GM18519 (cell line): ENCODE data around the gene RGP1.

ENCODE experiments used
- ATAC-seq: cut with Tn5 transposase; IDR thresholded peaks from one replicate; pipeline ENCODE4 v1.9.1; 2021; ENCODE audit warnings: mild to moderate bottlenecking, moderate library complexity; ENCODE audit not compliant: unreplicated experiment, low FRiP score

RGP1 gene, protein sequence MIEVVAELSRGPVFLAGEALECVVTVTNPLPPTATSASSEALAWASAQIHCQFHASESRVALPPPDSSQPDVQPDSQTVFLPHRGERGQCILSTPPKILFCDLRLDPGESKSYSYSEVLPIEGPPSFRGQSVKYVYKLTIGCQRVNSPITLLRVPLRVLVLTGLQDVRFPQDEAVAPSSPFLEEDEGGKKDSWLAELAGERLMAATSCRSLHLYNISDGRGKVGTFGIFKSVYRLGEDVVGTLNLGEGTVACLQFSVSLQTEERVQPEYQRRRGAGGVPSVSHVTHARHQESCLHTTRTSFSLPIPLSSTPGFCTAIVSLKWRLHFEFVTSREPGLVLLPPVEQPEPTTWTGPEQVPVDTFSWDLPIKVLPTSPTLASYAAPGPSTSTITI

DNA sequence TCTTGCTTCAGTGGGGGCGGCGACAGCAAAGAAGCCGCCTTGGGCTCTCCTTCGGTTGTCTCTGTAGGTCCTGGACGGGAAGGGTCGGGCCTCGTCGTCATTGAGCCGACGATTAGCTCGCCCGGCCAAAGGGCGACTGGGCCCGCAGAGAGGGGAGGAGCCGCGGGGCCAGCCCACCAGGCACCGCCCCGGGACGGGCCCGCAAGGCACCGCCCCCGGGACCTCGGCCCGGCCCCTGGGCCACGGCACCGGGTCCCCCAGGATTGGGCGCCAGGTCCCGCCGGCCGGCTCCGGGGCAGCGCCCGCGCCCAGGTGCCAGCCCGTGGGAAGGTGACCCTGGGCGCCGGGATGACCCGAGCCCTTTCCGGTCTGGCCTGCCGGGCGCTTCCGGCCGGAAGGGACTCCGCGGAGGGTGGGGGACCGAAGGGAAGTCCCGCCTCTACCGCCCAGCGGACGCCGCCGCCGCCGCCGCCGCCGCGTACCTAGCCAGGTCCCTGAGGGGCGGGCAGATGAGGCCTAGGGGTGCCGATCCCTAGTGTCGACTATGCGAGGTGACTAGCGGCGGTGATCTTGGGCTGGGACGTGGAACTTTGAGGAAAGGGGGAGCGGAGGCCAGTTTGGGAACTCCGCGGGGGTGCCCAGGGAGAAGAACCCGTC is at the start of gene RGP1, which contains the start of gene GBA2:
TSS of gene RGP1 (plus strand) at position 430 of the 657 bp plus-strand sequence. CDS start 469 bp downstream, outside the sequence.
TSS of gene GBA2 (minus strand) at position 371 of the 657 bp plus-strand sequence. CDS start 524 bp downstream, outside the sequence.
- peak; percentile 48 for ATAC-seq

DNA sequence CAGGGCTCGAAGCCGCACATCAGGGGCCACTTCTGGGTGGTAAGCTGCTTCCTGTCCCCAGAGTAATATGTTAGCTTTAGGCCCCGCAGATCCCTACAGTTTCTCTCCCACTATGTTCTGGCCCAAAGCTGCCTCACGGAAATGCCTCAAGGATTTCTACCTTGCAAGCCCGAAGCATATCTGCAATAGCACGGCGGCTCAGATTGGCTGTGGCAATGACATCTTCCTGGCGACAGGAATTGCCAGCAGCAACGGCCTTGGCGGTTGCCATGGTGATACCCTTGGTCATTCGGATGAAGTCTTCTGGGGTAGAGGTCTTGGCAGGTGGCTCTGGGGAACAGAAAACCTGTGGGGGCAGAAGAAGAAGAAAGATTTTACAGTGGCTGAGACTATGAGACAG is 49.1 kb upstream of the RGP1 start:
- no peak for ATAC-seq

DNA sequence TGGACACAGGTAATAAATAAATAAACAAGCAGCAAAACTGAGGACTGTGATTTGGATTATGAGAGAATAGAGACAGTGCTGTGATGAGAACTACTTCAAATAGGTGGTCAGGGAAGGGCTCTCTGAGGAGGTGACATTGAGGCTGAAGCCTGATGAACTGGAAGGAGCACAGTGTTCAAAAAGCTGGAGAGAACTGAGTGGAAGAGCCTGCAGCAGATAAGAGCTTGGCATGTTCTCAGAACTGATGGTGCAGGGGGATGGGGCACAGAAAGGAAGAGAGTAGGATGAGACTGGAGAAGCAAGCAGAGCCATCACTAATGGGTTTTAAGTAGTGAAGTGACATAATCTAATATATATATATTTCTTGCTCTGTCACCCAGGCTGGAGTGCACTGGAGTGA is 48.1 kb upstream of the RGP1 start:
- no peak for ATAC-seq

DNA sequence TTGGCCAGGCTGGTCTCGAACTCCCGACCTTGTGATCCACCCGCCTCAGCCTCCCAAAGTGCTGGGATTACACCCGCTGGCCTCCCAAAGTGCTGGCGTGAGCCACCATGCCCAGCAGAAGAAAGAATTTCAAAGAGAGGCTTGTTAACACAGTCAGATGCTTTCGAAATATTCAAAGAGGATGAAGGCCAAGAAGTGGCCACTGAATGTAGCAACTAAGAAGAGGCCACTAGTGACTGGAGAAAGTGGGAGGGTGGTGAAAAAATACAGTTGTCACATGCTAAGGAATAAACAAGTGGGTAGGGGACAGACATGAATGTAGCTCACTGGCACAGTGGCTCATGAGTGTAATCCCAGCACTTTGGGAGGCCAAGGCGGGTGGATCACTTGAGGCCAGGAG is 46.4 kb upstream of the RGP1 start:
- ATAC-seq, result no peak

DNA sequence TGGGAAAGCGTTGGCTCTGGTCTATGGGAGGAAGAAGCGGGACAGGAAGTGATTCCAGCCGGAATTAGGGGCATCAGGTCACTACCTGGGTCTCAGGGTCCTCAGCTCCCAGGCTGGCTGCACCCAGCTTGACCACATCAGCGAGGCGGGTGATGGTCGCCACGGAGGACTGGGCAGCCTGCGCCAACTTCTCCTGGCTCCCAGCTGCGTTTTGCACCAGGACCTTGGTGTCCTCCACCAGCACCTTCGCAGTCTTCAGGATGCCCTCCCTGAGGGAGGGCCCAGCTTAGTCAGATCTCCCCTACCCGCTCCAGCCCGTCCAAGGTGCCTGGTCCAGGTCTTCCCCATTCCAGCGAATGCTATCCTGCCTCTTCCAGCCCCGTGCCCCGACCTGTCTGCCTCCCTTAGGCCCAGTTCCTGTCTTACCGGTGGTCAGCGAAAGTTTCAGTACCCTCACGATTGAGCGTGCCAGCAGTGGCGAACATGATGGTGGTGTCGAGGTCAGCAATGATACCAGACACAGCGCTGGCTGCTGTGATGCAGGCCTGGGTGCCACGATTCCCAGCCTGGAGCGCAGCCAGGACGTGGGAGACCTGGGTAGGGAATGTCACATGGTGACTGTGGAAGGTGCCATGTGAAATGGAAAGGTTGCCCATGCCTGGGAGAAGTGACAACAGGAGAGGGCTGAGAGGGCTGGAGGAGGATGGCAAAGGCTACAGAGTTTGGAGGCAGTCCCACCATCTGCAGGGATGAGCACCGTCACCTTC is 45.0 kb upstream of the RGP1 start:
- no peak for ATAC-seq

DNA sequence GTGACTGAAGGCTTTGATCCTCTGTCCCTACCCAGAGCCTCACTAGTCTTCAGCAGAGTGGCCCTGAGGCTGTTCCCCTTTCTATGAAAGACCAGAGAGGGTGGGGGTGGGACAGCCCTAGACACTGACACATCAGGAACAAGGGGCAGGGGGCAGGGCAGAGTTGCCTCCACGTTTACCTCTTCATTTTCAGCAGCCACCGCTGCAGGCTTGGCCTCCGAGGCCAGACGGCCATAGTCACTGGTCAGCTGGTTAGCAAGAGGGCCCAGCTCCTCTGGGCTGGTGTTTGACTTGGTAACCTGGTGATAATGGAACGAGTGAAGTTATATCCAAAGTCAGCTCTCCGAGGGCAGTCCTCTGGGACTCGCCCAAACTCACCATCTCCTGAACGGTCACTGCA is 43.7 kb upstream of the RGP1 start:
- ATAC-seq, result no peak

DNA sequence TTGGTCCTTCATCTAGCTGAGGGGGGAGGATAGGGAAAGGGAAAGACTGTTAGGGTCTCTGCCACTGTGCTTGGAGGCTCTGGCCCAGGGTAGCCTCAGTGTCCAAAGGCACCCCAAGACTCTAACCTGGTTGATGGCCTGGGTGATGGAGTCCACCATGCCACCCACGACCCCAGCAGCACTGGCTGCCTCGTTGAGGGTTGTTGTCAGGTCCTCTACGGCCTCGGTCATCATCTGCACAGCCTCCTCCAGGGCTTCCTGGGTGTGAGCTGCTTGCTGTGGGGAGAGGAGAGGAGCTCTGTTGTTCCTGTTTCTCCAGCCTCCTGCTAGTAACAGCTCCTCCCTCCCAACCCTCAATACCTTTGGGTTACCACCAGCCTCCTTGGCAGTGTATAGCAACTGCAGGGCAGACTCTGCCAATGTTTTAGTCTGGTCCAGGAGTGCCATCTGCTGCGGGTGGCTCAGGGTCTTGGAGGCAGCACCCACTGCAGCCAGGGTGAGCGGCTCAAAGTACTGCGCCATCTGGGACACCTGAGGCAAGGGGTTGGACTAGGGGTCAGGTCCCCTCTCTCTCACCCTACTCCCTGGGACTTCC is 43.2 kb upstream of the RGP1 start:
- ATAC-seq, result no peak

DNA sequence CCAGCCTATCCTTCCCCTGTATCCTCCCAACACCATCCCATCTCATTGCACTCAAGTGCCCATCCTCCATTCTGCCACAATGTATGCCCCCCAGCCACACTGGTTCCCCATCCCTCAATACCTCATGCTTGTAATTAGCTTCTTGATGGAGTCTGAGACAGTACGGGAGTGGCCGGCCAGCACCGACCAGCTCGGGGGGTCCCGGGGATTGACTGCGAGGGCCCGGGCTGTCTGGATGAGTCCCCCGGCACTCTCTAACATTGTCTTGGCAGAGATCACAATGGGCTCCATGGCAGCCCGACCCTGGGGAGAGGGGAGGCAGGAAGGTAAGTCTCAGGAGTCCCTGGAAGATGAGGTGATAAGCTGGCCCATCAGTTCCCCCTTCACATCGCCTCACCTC is 42.1 kb upstream of the RGP1 start:
- no peak for ATAC-seq

DNA sequence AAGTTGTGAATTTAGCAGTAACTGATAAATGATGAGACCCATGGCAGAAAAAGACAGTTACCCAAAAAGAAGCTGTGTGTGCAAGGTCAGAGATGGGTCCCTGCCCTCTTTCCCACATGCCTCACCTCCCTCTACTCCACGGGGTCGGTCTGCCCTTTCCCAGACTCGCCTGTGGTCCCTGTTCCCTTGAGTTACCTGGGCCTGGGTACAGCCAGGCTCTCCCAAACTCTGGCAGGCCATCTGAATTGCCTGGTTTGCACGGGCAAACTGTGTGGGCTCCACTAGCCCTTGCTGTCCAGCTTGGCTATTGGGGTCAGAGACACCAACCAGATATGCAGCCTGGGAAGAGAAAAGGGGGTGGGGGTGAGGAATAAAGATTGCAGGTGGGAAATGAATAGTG is 40.9 kb upstream of the RGP1 start:
- ATAC-seq, result no peak

DNA sequence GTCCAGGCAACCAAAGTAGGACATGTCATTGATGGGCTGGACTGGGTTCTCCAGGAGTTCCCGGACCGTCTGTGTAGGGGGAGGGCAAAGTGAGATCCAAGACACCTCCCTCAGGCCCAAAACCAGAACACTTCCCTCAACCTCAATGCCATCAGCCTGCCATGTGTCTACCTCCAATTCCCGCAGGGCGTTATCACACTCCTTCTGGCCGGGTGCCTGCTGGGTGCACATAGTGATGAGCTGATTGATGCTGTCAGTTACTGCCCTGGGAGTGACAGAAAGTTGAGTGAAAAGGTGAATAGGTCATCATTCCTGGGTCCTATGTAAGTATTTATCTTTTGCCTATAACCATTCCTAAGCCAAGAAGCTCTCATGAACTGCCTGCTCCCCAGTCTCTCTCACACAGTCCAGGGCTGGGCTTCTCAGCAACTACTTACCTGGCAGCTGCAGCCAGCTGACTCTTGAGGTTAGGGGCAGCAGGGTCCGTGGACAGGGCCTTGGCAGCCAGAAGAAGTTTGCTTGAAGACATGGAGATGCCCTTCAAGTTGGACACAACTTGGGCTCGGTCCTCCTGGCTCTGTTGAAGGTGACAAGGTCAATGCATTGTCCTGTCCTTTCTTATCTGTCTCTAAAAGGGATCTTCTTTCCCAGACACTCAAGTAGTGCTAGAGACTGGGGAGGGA is 38.1 kb upstream of the RGP1 start:
- no peak for ATAC-seq

DNA sequence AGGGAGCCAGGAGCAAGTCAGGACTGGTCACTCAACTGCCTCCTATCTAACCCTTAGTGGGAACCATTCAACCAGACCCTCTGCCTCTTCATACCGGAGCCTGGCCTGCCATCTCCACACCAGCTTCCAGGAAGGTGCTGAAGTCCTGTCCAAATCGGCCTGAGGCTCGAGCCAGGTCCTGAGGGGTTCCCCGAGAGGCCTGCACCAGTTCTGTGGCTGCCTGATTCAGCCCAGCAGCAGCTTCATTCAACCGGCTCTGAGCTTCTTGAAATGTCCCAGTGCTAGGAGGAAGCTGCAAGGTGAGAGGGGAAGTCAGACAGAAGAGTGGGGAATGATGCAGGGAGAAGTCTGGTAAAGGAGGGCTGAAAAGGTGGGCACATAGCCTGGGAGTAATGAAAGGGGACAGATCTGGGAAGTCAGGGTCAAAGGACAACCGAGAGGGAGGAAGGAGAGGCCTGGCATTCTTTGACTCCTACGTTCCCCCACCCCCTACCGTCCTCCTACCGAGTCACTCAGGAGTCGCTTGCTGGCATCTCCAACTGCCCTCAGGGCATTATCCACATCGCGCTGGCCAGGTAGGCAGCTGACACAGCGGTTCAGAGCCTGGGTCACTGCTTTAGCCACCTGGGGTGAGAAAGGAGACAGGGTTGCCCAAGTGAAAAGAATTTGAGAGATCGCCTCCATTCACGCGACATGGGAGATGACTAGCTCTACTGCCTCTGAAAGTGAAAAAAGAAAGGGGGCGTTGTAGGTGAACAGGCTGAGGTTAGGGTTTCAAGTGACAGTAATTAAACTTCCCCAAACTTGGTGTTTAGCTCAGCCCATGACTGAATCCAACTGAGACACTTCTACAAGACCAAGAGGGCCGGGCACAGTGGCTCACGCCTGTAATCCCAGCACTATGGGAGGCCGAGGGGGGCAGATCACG is 37.3 kb upstream of the RGP1 start:
- no peak for ATAC-seq

DNA sequence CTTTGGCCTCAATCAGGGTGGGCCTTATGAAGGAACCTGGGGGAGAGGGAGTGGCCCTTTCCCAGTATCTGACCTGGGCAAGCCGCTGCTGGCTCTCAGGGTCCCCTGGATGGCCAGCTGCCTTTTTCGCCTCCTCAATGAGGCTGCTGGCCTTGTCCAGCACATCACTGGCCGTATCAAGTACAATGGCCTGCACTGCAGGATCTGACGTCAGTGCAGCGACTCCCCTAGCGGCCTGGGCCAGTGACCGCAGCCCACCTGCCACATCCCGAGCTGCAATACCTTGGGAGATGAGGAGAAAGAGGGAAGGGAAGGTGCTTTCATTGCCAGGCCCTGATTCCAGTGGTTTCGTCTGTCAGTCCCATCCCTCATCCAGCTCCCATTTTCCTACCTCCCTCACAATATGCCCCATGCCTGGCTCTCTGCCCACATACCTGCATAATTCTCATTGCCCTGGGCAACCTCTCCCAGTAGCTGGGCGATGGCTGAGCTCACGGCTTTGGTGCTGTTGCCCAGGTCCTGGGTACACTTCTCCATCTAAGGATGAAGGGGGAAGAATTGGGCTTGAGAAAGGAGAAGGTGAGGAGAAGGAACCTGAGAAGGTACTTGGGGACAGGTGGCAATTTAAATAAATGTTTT is 36.2 kb upstream of the RGP1 start:
- no peak for ATAC-seq

DNA sequence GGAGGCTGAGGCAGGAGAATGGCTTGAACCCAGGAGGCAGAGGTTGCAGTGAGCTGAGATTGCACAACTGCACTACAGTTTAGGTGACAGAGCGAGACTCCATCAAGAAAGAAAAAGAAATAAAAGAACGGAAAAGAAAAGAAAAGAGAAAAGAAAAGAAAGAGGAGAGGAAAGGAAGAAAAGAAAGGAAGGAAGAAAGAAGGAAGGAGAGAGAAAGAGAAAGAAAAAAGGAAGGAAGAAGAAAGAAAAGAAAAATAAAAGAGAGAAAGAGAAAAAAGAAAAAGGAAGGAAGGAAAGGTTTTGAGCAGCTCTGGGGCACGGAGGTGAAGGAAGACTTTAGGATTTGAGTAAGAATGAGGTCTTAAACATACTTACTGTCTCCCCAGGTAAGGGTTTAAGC is 35.5 kb upstream of the RGP1 start:
- ATAC-seq, result no peak

DNA sequence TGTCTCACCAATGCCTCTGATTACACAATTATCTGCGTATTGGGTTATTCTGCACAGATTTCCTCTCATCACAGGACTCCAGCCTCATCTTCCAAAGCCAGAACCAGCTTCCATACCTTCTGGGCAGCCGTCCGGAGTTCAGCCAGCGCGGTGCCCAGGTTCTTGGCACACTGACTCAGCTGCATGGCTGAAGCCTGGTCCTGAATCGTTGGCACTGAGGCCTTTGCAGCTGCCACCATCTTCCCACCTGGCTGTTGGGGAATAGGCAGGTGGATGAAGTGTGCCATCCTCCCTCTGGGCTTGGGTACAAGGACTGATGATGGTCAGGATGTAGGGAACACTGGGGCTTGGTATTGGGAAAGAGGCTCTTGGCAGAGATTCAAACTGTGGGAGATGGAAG is 35.0 kb upstream of the RGP1 start:
- no peak for ATAC-seq

DNA sequence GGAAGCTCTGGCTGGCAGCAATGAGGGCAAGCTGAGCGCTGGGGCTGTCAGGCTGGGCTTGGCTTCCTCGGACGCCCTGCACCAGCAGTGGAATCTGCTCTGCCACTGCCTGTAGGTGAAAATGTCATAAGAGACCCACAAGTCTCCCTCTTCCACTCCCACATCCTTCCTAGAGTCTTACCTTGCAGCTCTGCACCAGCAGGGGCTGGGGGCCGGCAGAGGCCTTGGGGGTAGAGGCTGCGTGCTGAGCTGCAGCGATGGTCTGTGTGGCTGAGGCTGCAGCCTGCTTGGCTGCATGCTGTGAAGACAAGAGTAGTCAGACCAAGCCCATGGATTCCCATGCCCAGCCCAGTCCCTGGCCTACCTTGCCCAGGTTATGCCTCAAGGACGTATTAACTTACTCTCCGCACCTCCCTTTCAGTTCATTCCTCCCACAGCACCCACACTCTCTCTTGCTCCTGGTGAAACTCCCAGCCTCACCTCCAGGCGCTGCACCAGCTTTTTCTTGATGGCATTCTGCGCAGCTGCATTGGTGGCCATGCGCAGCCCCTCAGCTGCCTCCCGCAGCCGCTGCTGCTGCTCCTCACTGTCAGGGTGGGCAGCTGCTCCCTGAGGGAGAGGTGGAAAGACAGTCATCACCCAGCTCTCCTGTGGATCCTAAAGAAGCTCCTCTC is 34.4 kb upstream of the RGP1 start:
- ATAC-seq, result no peak

DNA sequence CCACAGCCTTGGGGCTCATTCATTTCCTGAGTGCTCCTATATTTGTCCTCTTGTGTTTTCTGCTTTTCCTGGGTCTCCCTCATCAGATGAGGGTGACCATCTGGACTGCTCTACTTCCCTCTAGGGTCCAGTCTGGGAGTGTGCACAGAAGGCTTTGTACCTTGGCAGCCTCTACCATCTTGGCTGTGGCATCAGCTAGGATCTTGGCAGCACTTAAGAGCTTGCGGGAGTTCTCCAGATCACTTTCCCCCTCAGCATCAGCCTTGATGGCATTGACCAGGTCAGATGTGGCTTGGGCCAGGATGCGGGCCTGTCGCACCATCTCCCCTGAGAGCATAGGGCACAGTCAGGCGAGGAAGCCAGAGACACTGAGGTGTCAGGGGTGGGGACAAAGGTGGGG is 32.9 kb upstream of the RGP1 start:
- ATAC-seq, result no peak

DNA sequence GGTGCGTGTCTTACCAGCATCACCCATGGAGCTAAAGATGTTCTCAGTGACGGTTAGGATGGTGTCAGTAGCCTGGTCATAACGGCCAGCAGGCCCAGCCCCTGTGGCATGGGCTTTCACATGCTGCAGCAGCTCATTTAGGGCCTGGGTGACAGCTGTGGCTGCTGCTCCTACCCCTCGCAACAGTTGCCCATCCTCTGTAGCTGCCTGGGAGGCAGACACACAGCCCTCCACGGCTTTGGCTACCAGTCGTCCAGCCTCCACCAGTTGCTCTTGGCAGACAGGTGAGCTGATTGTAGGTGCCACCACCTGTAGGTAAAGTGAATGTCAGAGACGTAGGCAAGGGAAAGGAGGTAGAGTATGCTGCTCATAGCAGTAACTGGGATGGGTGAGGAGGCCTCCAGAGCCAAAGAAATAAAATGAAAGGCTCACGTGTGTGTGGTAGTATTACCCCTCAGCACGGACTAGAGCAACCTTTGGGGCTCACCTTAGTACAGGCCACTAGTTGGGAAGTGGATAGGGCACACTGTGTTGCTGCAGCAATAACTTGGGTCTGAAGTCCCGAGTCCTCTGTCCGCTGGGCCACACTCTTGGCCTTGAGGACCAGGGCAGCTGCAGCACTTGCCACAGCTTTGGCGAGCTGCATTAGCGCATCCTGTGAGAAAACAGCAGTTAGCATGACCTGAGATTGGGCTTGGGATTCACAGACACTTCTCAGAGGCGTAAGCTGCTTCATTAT is 31.8 kb upstream of the RGP1 start:
- ATAC-seq, result no peak
